RWPE2 (cell line): ENCODE results near the gene MED16.

ENCODE experiments used
- ATAC-seq: fragments of 200-7000 bp; cut with Tn5 transposase; 3 replicates; pipeline ENCODE4 v1.9.1; 2021; ENCODE audit warnings: low read depth
- DNase-seq: peaks from one replicate; pipeline ENCODE4 v3.0.0-alpha.2; 2020; ENCODE audit warnings: low spot score
- H3K27ac ChIP-seq: fragments of 450-650 bp; 2 replicates; pipeline ENCODE4 v1.5.1; 2017; ENCODE audit warnings: mild to moderate bottlenecking; ENCODE audit not compliant: poor library complexity, severe bottlenecking
- H3K27me3 ChIP-seq: fragments of 250-450 bp; sonication (Bioruptor Pico); 2 replicates; pipeline ENCODE4 v1.5.1; 2021; ENCODE audit warnings: mild to moderate bottlenecking, moderate library complexity; ENCODE audit not compliant: insufficient read depth, poor library complexity, severe bottlenecking
- H3K36me3 ChIP-seq: fragments of 250-450 bp; sonication (Bioruptor Pico); 2 replicates; pipeline ENCODE4 v1.5.1; 2020; ENCODE audit warnings: low read depth, mild to moderate bottlenecking, moderate library complexity
- H3K4me1 ChIP-seq: fragments of 250-450 bp; sonication (Bioruptor Pico); 2 replicates; pipeline ENCODE4 v1.5.1; 2021; ENCODE audit warnings: mild to moderate bottlenecking, moderate library complexity; ENCODE audit not compliant: insufficient read depth, poor library complexity, severe bottlenecking
- H3K4me3 ChIP-seq: fragments of 250-450 bp; sonication (Bioruptor Pico); 2 replicates; pipeline ENCODE4 v1.5.1; 2021; ENCODE audit warnings: mild to moderate bottlenecking, moderate library complexity; ENCODE audit not compliant: severe bottlenecking
- H3K9me3 ChIP-seq: fragments of 250-450 bp; sonication (Bioruptor Pico); 2 replicates; pipeline ENCODE4 v1.5.1; 2021; ENCODE audit warnings: mild to moderate bottlenecking, moderate library complexity; ENCODE audit not compliant: severe bottlenecking
- TF ChIP-seq, protein P1 (sequence below): fragments of 450-650 bp; IDR thresholded peaks from one replicate; pipeline ENCODE4 v1.5.1; 2017; ENCODE audit warnings: mild to moderate bottlenecking, moderate library complexity; ENCODE audit not compliant: poor library complexity, severe bottlenecking

MED16 gene

DNA sequence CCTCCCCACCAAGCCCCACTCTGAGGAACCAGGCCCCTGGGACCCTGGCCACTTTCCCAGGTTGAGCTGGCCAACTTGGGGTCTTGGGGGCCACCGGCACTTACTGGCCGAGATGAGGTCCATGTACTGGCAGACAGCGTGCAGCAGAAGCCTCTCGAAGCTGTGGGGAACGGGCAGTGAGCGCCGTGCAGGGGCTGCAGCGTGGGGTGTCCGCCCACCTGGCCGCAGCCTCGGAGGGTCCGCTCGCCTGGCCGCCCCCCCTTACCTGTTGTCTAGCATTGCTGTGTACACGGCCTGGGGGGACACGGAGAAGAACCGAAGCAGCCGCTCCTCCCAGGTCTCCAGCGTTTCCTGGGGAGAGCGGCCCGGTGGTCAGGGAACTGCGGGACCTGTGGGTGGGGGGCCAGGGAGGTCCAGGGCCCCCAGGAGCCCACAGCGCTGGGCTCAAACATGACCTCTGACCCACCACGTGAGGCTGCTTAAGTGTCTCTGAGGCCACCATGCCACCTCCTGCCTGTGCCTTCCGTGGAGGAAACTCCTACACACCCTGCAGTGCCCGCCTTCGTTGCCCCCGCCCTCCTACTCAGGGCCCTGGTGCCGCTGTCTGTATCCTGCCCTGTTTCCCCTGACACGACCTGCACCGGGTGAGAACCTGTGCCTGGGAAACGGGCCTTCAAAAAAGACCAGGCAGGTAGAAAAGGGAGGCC, 6.5 kb upstream of the MED16 start:
- no peaks in the 10 kb centered on the region for H3K9me3 ChIP-seq
- TF ChIP-seq, protein P1, sequence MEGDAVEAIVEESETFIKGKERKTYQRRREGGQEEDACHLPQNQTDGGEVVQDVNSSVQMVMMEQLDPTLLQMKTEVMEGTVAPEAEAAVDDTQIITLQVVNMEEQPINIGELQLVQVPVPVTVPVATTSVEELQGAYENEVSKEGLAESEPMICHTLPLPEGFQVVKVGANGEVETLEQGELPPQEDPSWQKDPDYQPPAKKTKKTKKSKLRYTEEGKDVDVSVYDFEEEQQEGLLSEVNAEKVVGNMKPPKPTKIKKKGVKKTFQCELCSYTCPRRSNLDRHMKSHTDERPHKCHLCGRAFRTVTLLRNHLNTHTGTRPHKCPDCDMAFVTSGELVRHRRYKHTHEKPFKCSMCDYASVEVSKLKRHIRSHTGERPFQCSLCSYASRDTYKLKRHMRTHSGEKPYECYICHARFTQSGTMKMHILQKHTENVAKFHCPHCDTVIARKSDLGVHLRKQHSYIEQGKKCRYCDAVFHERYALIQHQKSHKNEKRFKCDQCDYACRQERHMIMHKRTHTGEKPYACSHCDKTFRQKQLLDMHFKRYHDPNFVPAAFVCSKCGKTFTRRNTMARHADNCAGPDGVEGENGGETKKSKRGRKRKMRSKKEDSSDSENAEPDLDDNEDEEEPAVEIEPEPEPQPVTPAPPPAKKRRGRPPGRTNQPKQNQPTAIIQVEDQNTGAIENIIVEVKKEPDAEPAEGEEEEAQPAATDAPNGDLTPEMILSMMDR: no peak
- DNase-seq: peak; percentile 40
- H3K36me3 ChIP-seq: peaks cover 25% of the 10 kb centered on the region
- no peak for ATAC-seq
- no peak overlapping the region for H3K27ac ChIP-seq
- H3K4me1 ChIP-seq: no peaks in the 10 kb centered on the region
- no peaks in the 10 kb centered on the region for H3K27me3 ChIP-seq
- H3K4me3 ChIP-seq: no peak overlapping the region

DNA sequence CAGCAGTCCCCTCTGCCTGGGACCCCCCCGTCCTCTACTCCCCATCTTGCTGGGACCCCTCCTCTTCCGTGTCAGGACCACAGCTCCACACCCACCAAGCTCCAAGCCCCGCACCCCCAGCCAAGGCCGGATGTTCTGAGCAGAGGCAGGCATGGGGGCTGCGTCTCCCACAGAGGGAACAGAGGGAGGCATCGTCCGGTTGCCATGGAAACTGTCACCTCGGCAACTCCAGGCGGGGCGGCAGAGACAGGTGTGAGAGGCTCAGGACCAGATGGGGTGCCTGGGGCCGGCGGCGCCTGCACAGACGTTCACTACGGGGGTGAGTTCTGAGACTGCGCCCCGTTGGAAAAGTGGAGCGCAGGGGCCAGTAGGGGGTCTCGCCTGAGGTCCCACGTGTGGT, 5.7 kb upstream of the MED16 start:
- no peak overlapping the region for H3K4me3 ChIP-seq
- peaks cover 25% of the 10 kb centered on the region for H3K36me3 ChIP-seq
- H3K27ac ChIP-seq: no peak overlapping the region
- H3K27me3 ChIP-seq: no peaks in the 10 kb centered on the region
- ATAC-seq (no peak), DNase-seq (no peak)
- H3K4me1 ChIP-seq: no peaks in the 10 kb centered on the region
- no peaks in the 10 kb centered on the region for H3K9me3 ChIP-seq
- TF ChIP-seq, protein P1: no peak

DNA sequence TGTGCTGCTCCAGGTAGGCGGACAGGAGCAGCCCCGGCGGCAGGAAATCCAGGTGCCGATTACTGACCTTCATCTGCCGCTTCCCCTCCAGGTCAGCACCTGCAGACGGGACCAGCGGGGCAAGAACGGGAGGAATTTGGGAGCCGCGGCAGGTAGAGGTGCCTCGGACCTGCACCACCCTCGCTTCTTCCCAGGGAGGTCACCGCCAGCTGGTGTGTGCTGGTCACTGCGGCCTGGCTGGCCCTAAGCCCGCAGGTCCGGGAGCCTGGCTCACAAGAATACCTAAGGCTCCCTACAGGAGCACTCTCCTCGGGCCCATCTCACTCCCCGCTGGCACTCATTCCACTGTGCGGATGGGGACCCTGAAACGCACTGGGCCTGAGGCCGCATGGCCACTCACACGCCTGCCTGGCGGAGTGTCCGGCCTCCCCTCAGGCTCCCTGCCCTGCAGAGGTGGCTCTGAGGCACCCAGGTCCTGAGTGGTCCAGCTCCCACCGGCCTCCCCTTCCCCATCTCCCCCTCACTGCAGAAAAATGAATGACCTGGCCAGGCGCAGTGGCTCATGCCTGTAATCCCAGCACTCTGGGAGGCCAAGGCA, 4.6 kb upstream of the MED16 start:
- Histone ChIP-seq H3K27me3 (no peaks in the 10 kb centered on the region), H3K4me1 (no peaks in the 10 kb centered on the region), H3K27ac (no peak overlapping the region), H3K9me3 (no peaks in the 10 kb centered on the region), H3K4me3 (no peak overlapping the region), H3K36me3 (peaks cover 21% of the 10 kb centered on the region)
- no peak for ATAC-seq
- DNase-seq: peak; percentile 52
- TF ChIP-seq, protein P1: no peak

DNA sequence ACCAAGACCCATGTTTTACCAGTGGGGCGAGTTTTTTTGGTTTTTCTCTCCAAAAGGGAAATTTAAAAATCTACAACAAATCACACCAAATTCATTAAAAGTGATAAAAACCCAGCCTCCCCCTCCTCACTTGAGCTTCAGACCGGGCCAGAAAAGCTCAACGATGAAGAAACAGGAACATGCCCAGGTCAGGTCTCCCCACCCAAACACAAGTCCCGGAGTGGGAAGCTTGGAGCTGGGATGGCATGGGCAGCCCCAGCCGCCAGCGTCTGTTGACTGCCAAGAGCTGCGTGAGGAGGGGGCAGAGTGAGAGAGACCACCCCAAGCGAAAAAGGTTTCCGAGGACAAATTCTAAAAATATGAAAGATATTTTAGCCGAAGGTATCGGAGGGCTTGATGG, 4.0 kb upstream of the MED16 start:
- no peaks in the 10 kb centered on the region for H3K27me3 ChIP-seq
- no peak for DNase-seq

More for the DNA sequence above, 4.0 kb upstream of the MED16 start:
- Histone ChIP-seq H3K4me1 (no peaks in the 10 kb centered on the region), H3K36me3 (peaks cover 18% of the 10 kb centered on the region), H3K9me3 (no peaks in the 10 kb centered on the region), H3K27ac (no peak overlapping the region), H3K4me3 (no peak overlapping the region)
- TF ChIP-seq, protein P1: no peak
- ATAC-seq: no peak
